HG02981 (cell line): ENCODE data around the gene HIVEP3.

Experiments used
- ATAC-seq: cut with Tn5 transposase; IDR thresholded peaks from one replicate; pipeline ENCODE4 v1.9.1; 2021; ENCODE audit warnings: mild to moderate bottlenecking, moderate library complexity; ENCODE audit not compliant: unreplicated experiment

The HIVEP3 gene

GRCh38 chr1:41792485-41792770 lies 126.3 kb downstream of the HIVEP3 start:
- ATAC-seq: no peak

DNA sequence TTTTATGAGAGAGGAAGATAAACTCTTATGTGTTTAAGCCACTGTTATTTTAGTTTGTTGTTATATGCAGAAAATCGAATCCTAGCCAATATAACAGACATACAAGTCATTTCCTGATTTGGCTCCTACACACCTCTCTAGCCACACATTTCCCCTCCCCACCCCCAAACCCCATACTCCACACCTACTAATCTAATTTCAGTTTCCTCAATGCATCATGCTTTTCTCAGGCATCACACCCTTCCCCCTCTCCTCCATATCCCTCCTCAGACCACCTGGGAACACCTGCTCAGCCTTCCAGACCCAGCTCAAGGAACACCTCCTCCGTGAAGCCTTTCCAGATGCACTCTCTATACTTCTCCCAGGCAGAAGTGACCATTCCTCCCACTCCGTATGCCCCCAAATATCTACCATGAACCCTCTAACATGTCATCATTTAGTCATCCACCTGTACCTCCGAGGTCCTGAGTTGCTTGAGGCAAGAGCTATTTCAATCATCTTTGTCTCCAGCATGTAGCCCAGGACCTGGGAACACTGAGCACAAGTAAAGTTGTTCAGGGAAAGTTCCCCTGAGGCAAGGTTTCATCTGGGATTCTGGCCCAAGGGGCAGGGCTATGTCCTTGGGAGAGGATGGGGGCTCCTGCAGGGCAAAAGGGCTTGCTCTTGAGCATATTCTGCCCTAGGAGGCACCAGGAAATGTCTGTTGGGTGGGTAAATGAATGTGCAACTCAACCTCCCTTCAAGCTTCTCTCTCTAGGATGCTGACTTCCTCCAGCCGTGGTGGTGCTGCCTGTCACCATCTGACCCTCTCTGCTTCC lies 126.8 kb downstream of the HIVEP3 start:
- ATAC-seq: no peak

- ATAC-seq: no peak
Observed at GRCh38 chr1:41790351-41790750, 128.4 kb downstream of the HIVEP3 start.

DNA sequence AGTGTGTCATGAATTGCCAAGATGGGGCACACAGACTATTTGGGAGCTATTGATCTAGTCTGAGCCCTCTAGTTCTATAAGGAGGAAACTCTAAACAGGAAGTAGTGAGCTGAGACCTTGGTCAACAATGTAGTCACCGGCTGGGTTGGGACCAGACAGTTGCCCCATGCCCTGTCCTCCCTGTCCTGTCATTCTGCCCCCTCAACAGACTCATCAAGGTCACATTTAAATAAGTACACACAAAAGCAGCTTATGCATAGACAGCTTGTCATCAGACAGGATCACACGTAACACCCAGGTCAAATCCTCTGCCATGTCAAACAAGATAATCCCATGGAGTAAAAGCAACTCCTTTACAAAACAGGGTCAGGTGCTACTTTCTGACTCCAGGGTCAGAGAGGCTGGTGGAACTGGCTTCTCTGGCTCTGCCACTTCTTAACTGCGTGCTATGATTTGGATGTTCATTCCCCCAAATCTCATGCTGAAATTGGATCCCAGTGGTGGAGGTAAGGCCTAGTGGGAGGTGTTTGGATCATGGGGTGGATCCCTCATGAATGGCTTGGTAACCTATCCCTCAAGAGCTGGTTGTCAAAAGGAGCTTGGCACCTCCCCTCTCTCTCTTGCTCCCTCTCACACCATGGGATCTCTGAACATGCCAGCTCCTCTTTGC lies 128.9 kb downstream of the HIVEP3 start:
- ATAC-seq: no peak

- no peak for ATAC-seq
Observed at GRCh38 chr1:41788427-41788826, 130.3 kb downstream of the HIVEP3 start.

GRCh38 chr1:41784531-41785274 lies 134.0 kb downstream of the HIVEP3 start:
- ATAC-seq: no peak

DNA sequence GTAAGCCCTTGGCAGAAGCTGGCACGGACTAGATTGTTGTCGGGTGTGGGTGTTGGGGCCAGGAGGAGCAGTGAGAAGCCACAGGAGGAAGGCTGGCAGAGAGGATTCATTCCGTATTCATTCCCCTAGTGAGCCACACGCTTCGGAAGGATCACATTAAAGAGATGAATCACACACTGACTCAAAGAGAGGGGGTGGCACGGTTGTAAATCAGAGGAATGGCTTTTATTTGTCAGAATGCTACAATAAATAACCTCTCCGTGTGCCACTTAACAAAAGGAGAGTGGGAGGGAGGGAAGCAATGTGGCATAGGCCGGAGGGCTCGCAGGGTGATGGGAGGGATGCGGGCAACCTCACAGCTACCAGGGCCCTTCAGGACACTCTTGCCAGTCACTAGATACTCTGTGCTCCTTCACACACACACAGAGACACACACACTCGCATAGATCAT lies 135.5 kb downstream of the HIVEP3 start:
- ATAC-seq: no peak

DNA sequence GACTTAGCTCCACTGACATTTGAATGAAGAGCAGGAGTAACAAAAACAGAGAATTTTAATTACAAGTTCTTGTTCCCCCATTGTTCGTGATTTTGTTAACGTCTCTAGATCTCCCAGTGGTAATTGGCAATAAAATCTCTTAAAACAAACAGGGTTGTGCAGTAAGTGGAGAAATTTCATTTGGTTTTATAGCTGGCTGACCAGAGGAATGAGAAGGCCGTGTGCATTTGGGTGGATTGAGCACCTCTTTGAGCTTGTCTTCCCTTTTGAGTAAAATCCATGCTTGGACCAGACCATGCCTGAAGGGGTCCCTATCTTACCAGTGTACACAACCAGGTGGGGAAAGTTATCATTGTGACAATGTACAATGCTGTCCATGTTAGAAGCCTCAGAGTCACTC lies 137.8 kb downstream of the HIVEP3 start:
- ATAC-seq: no peak

- no peak for ATAC-seq
Observed at GRCh38 chr1:41780322-41780721, 138.4 kb downstream of the HIVEP3 start.

- no peak for ATAC-seq
Observed at GRCh38 chr1:41779360-41779759, 139.4 kb downstream of the HIVEP3 start.

DNA sequence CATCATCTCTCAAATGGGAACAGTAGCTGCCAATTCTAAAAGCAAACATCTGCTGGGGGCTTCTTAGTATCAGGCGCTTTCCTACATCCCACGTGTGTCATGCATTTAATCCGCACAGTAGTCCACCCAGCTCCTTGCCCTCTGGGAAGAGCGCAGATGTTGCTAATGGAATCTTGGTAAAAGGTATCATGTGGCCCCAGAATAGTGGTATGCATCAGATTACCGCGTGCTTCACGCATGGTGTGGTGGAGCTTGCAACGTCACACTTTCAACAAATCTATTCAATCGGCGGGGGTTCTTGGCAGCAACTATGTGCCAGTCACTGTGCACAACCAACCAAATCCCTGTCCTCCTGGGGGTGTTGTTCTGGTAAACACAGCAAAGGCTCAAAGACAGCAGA lies 141.0 kb downstream of the HIVEP3 start:
- no peak for ATAC-seq

DNA sequence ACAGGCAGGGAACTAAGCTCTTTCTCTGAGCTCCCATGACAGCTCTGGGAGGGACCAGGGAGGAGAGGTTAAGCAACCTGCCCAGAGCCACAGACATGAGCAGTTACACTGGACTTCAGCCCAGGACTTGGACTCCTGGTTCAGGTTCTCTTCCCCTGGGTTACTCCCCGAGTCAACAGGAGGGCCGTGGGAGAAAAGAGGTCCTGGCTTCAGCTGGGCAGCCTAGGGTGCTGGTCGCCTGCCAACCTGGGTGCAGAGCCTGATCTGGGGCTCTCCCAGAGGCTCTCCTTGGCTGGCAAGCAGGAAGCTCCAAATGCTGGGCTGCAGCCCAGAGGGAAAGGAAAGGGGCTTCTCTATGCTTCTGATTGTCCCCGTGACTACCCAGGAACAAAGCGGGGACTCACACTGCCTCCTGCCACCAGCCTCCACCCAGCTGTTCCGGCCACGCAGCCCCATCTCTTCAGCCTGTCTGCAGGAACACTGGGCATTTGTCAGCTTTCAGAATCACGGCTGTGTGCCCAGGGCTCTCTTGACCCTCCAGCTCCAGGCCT lies 141.8 kb downstream of the HIVEP3 start:
- no peak for ATAC-seq

DNA sequence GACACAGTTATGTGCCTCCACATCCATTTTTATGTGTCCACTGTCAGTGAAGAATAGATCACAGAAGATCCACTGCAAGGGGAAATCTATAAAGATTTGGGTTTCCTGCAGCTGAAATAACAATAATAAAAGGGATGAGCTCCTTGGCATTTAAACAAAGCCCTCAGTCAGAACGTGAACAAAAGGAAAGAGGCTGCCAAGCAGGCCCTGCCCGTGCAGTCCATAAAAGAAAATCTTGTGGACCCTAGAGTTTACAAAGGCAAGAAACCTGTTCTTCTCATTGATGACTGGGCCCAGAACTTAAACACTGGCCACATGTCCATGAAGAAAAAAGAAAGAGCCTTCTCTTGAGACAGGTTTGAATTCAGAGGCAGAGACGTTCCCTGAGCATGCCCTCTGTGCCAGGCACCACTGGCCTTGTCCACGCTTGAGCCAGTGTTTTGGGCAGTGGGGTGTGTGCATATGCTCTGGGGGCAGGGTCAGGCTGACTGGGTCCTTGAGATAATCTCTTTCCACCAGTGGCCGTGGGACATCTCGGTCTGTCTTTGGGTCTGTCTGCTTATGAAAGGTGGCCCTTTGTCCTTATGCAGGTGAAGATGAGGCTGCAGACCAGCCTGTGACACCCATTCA lies 142.7 kb downstream of the HIVEP3 start:
- ATAC-seq: no peak

- no peak for ATAC-seq
Observed at GRCh38 chr1:41774471-41774990, 144.2 kb downstream of the HIVEP3 start.

DNA sequence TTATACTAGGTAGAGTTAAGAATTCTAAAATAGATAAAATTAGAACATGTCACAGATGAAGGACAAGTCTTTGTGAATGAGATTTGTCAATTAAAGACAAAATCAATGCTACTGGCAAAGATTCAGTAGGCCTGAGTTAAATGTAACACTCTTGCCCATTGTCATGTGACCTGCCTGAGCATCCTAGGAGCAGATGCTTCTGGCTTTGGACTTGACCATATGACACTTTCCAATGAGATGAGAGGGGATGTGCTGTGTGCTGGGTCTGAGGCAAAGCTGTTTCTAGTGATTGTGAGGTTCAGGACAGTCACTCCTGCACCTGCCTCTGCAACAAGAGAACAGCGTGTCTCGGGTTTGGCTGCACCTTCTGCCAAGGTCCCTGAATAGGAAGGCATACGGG lies 144.9 kb downstream of the HIVEP3 start:
- no peak for ATAC-seq

DNA sequence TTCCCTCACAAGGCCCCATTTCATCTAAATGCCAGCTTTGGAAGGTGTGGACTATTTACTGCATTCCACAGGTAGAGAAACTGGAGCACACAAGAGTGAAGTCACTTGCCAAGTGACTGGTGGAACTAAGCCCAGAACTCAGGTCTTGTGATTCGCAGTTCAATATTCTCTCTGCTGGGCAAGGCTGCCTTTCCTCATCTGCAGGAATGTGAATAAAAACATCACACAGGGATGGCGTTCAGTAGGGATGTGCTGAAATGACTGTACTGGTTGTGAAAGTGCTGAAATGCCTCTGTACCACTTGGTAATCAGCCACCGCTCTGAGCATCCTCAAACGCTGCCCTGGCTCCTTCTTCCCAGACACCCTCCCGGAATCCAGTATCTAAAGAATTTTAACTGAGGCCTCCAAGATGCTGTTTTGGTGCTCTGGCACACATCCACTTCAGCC lies 145.6 kb downstream of the HIVEP3 start:
- no peak for ATAC-seq

- ATAC-seq: no peak
Observed at GRCh38 chr1:41769068-41769467, 149.7 kb downstream of the HIVEP3 start.

DNA sequence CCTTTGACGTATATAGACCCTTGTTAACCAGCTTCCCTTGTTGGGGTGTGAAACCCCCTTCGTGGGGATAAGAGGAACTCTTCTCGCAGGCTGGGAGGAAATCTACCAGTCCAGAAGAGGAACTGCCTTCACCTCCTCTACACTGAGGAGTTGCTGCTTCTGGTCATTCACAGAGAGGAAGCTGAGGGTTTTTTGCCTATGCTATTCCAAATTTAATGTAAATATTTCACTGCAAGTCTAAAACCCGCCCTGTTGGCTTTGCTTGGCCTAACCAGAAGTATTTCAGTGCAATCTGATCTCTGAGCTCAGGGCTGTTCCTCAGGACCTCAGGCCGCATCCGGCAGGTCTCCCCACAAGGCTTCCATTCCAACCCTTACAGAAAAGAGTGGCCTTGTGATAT lies 150.1 kb downstream of the HIVEP3 start:
- ATAC-seq: no peak

DNA sequence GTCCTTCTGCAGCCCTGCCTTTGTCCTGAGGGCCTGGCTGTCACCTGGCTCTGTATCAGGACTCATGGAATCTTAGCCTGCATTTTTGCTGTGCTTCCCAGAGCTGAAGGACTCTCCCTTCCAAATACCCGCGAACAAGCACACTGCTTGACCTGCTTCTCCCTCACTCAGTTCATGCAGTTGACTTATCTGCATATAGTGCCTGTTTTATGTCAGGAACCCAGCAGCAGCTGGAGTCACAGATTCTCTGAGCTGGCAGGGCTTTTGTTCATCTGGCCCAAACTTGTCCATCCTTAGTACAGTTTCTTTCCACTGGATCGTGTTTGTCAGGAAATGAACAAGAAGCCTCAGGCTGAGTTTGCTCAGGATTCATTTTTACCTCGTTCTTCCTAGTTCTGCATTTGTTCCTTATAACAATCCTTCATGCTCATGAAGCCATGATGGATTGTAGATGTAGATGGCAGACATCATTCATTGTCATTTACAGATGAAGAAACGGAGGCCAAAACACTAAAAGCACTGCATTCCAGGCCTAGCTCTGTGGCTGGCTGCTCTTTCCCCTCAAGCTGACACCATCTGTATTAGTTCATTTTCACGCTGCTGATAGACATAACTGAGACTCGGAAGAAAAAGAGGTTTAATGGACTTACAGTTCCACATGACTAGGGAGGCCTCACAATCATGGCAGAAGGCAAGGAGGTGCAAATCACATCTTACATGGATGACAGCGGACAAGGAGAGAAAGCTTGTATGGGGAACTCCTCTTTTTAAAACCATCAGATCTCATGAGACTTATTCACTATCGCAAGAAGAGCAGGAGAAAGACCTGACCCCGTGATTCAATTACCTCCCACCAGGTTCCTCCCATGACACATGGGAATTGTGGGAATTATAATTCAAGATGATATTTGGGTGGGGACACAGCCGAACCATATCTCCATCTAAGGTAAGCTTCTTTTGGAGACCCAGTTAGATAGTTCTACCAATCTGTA lies 150.9 kb downstream of the HIVEP3 start:
- ATAC-seq: no peak

DNA sequence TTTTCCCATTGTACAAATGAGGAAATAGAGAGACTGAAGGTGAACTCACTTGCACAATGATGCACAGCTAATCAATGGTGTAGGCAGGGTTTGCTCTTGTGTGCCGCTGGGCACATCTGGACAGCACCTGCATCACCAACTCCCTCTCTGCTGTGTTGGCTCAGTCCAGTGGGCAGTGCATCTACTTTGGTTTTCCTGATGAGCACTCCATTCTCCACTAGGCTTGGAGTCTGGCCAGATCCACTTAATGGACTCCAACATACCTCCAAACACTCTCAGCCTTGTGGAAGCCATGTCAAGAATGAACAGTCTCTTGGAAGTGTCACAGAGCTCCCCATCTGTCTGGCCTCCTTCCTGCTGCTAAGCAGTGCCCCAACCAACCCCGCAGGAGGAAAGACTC lies 152.2 kb downstream of the HIVEP3 start:
- ATAC-seq: no peak
